HG03280 (cell line): ENCODE measurements around the gene RUNDC1.
"Not testable (repeated sequence)": the region's sequence is repeated elsewhere in the genome, so short reads cannot be mapped to it uniquely, and the experiment has no call there.

Experiments
- ATAC-seq: cut with Tn5 transposase; IDR thresholded peaks from one replicate; pipeline ENCODE4 v1.9.1; 2021; ENCODE audit warnings: mild to moderate bottlenecking, moderate library complexity; ENCODE audit not compliant: unreplicated experiment

Gene RUNDC1

GRCh38 chr17:42989726-42990652 is 9.6 kb downstream of the RUNDC1 start:
- ATAC-seq = no peak

- no peak for ATAC-seq
Measured at GRCh38 chr17:42991471-42991870, 11.1 kb downstream of the RUNDC1 start.

GRCh38 chr17:42992872-42993271 is 12.5 kb downstream of the RUNDC1 start:
- ATAC-seq = no peak

GRCh38 chr17:42993913-42994312 is 13.5 kb downstream of the RUNDC1 start:
- not testable (repeated sequence) for ATAC-seq

- ATAC-seq = peak; percentile 7
Measured at GRCh38 chr17:42997390-42997983, 17.1 kb downstream of the RUNDC1 start.

- ATAC-seq = peak; percentile 90
Measured at GRCh38 chr17:42997984-42998938, 17.9 kb downstream of the RUNDC1 start, which contains the start of gene RPL27. RPL27 (plus strand) TSS chr17:42998419; CDS start chr17:42998751, 332 bp downstream.

GRCh38 chr17:42999003-42999525 is 18.7 kb downstream of the RUNDC1 start:
- no peak for ATAC-seq

GRCh38 chr17:43000894-43001293 is 20.5 kb downstream of the RUNDC1 start:
- ATAC-seq = not testable (repeated sequence)

- no peak for ATAC-seq
Measured at GRCh38 chr17:43003542-43004172, 23.3 kb downstream of the RUNDC1 start.

GRCh38 chr17:43006639-43007551 is 26.5 kb downstream of the RUNDC1 start, which contains the start of gene IFI35:
IFI35 (plus strand) TSS chr17:43006784; CDS start chr17:43006948, 164 bp downstream.
- ATAC-seq = peak; percentile 89

GRCh38 chr17:43010667-43011308 is 30.4 kb downstream of the RUNDC1 start:
- no peak for ATAC-seq

- no peak for ATAC-seq
Measured at GRCh38 chr17:43011728-43012472, 31.5 kb downstream of the RUNDC1 start.

- no peak for ATAC-seq
Measured at GRCh38 chr17:43013296-43013695, 32.9 kb downstream of the RUNDC1 start.

- ATAC-seq = no peak
Measured at GRCh38 chr17:43014020-43014648, 33.8 kb downstream of the RUNDC1 start.

GRCh38 chr17:43014649-43015542 is 34.5 kb downstream of the RUNDC1 start:
- ATAC-seq = no peak

- no peak for ATAC-seq
Measured at GRCh38 chr17:43015579-43015978, 35.2 kb downstream of the RUNDC1 start.
